GM12878 (cell line): ENCODE measurements around the gene TSPAN12. TPM values are rescaled to one million over a fixed set of nuclear protein-coding genes. Genes with fewer than 3 reads are reported as not detected.

Experiments
- EGR1 ChIP-seq, 2 experiments: IDR thresholded peaks; 1 replicate in 1 of 2; 2 replicates in 1 of 2; pipeline ENCODE4 v1.6.1; 2011 to 2012; ENCODE audit warnings: low read depth in 2 of 2, low read length in 2 of 2, borderline replicate concordance in 1 of 2, mild to moderate bottlenecking in 1 of 2, moderate library complexity in 1 of 2
- FOXK2 ChIP-seq: fragments of 450-650 bp; IDR thresholded peaks from 2 replicates; pipeline ENCODE4 v1.6.1; 2017; ENCODE audit warnings: mild to moderate bottlenecking, moderate library complexity
- FOXM1 ChIP-seq: IDR thresholded peaks from 2 replicates; pipeline ENCODE4 v1.6.1; 2012; ENCODE audit warnings: low read depth, mild to moderate bottlenecking, inconsistent platforms, low read length, moderate library complexity
- IKZF2 ChIP-seq, 2 experiments: fragments of 450-650 bp; IDR thresholded peaks; 2 replicates each; pipeline ENCODE4 v1.6.1; 2017; ENCODE audit warnings: mild to moderate bottlenecking in 2 of 2, moderate library complexity in 2 of 2
- IRF3 ChIP-seq: fragments of 450-650 bp; IDR thresholded peaks from 2 replicates; pipeline ENCODE4 v1.6.1; 2014; ENCODE audit warnings: mild to moderate bottlenecking
- IRF4 ChIP-seq: IDR thresholded peaks from 2 replicates; pipeline ENCODE4 v1.6.1; 2011; ENCODE audit warnings: low read depth, low read length
- IRF5 ChIP-seq: fragments of 450-650 bp; IDR thresholded peaks from 2 replicates; pipeline ENCODE4 v1.6.1; 2017; ENCODE audit warnings: borderline replicate concordance
- MTA3 ChIP-seq: IDR thresholded peaks from 2 replicates; pipeline ENCODE4 v1.6.1; 2012; ENCODE audit warnings: low read length, inconsistent platforms, borderline replicate concordance
- NKRF ChIP-seq: fragments of 450-650 bp; conservative IDR thresholded peaks from 2 replicates; pipeline ENCODE4 v1.6.1; 2017; ENCODE audit warnings: mild to moderate bottlenecking, moderate library complexity
- PRDM15 ChIP-seq: fragments of 450-650 bp; formaldehyde crosslinking; IDR thresholded peaks from 2 replicates; pipeline ENCODE4 v1.4.0; 2020; ENCODE audit warnings: mild to moderate bottlenecking, moderate library complexity
- SMC3 ChIP-seq: IDR thresholded peaks from 2 replicates; pipeline ENCODE4 v1.6.1; 2011; ENCODE audit warnings: low read length, improper control_type of control experiment, borderline replicate concordance
- SREBF2 ChIP-seq: IDR thresholded peaks from 2 replicates; pipeline ENCODE4 v1.6.1; 2012; ENCODE audit warnings: mild to moderate bottlenecking, low read length
- USF1 ChIP-seq: IDR thresholded peaks from 2 replicates; pipeline ENCODE4 v1.6.1; 2011; ENCODE audit warnings: borderline replicate concordance, low read depth, mild to moderate bottlenecking, moderate library complexity, mixed read lengths, low read length; ENCODE audit not compliant: insufficient read depth; ENCODE audit errors: extremely low read length
- ZBTB11 ChIP-seq: fragments of 450-650 bp; formaldehyde crosslinking; IDR thresholded peaks from 2 replicates; pipeline ENCODE4 v1.5.0; 2022; ENCODE audit warnings: mild to moderate bottlenecking, missing genetic modification characterization
- ZNF24 ChIP-seq: fragments of 450-650 bp; IDR thresholded peaks from 2 replicates; pipeline ENCODE4 v1.6.1; 2017; ENCODE audit warnings: antibody characterized with exemption, mild to moderate bottlenecking
- ZZZ3 ChIP-seq: IDR thresholded peaks from 2 replicates; pipeline ENCODE4 v1.6.1; 2011; ENCODE audit warnings: low read depth; ENCODE audit not compliant: control insufficient read depth, insufficient read length
- polyA plus RNA-seq, 11 experiments: library from polyadenylated mRNA; depleted of rRNA in 4 of 11; unstranded in 6 of 11; stranded (reverse) in 5 of 11; fragments of >200 nt; fragmentation: Nextera tagmentation in 4 of 11; fragmentation: Illumina TruSeq in 1 of 11; extraction: Ambion mirVana in 4 of 11; extraction: Trizol in 1 of 11; gene quantifications; 1 replicate in 1 of 11; 2 replicates in 10 of 11; pipeline versions ENCODE4 v1.2.1 to v1.2.3, GENCODE V29; 2011 to 2016; ENCODE audit warnings: inconsistent platforms in 2 of 11, missing spikeins in 2 of 11, low read depth in 1 of 11
- total RNA-seq, 4 experiments: library from RNA; depleted of rRNA in 3 of 4; stranded (reverse); fragments of >200 nt in 3 of 4; fragmentation: Illumina TruSeq in 1 of 4; extraction: Trizol in 1 of 4; gene quantifications; 2 replicates each; pipeline versions ENCODE4 v1.2.1 to v1.2.3, GENCODE V29; 2013 to 2021

The TSPAN12 gene
- total and polyA plus RNA-seq, 10 of the 15 experiments (the other 5 are each of a cell fraction or from before 2014, with no cell fraction given): 0.67 to 110 (median 1.3) TPM

GRCh38 chr7:120856621-120857352 lies 1.2 kb downstream of the TSPAN12 start (continued):
- no peak for TF ChIP-seq EGR1 (IDR thresholded peaks at IDR 0.05; ENCODE audit: borderline replicate concordance in 1 of 2, low read depth in 2 of 2, low read length in 2 of 2)
- peak; percentile 85 to 88 for TF ChIP-seq IKZF2 (IDR thresholded peaks at IDR 0.05)
- TF ChIP-seq NKRF: peak; percentile 61
- no peak for TF ChIP-seq PRDM15 (CRISPR knock-in tag)
- no peak for TF ChIP-seq MTA3
- no peak for TF ChIP-seq SREBF2
- no peak; the same call in 1 of the 2 replicates for TF ChIP-seq SMC3
- no peak; the same call in 1 of the 2 replicates for TF ChIP-seq ZNF24
- TF ChIP-seq USF1: no peak
- no peak for TF ChIP-seq ZBTB11 (CRISPR knock-in tag)
- TF ChIP-seq IRF4: no peak
- TF ChIP-seq FOXK2: no peak
- TF ChIP-seq IRF3: no peak
- no peak for TF ChIP-seq ZZZ3
- TF ChIP-seq IRF5: no peak
- no peak for TF ChIP-seq FOXM1
